WTC11 (cell line): Measurements from ENCODE around the gene HOXA9. TPM values are rescaled to one million over a fixed set of nuclear protein-coding genes. Genes with fewer than 3 reads are reported as not detected.

Source experiments
- ATAC-seq: fragments of 200-7000 bp; cut with Tn5 transposase; 2 replicates; pipeline ENCODE4 v1.10.0; 2021; ENCODE audit warnings: mild to moderate bottlenecking, moderate library complexity
- CTCF ChIA-PET: fragments of 300-600 bp; sonication (Branson Sonifier 250); formaldehyde crosslinking; loops from one replicate; lab custom pipeline; 2021; ENCODE audit warnings: antibody characterized with exemption; lab: Charles Lee
- POLR2A ChIA-PET: fragments of 350-600 bp; sonication (Branson Sonifier 250); formaldehyde crosslinking; loops from one replicate; lab custom pipeline; 2021; ENCODE audit warnings: antibody characterized with exemption; lab: Charles Lee
- DNase-seq: peaks from one replicate; pipeline ENCODE4 v3.0.0; 2021; ENCODE audit warnings: low spot score
- H3K27ac Mint-ChIP-seq: 2 replicates; pipeline ENCODE4 v1.8.0; 2021; ENCODE audit warnings: mixed read lengths
- H3K27me3 Mint-ChIP-seq: 2 replicates; pipeline ENCODE4 v1.8.0; 2021; ENCODE audit warnings: low read depth, mild to moderate bottlenecking, moderate library complexity, mixed read lengths
- H3K36me3 Mint-ChIP-seq: 2 replicates; pipeline ENCODE4 v1.8.0; 2021; ENCODE audit warnings: mixed read lengths
- H3K4me1 Mint-ChIP-seq: 2 replicates; pipeline ENCODE4 v1.8.0; 2022; ENCODE audit warnings: mixed read lengths
- H3K4me3 Mint-ChIP-seq: 2 replicates; pipeline ENCODE4 v1.8.0; 2021; ENCODE audit warnings: mild to moderate bottlenecking, moderate library complexity, mixed read lengths
- H3K9me3 Mint-ChIP-seq: 2 replicates; pipeline ENCODE4 v1.8.0; 2021; ENCODE audit warnings: mixed read lengths
- ATF2 ChIP-seq: sonication (generic); formaldehyde crosslinking; IDR thresholded peaks from 2 replicates; pipeline ENCODE4 v1.8.1; 2022; ENCODE audit warnings: low read depth, missing genetic modification reagents, borderline replicate concordance
- CREB1 ChIP-seq: sonication (generic); formaldehyde crosslinking; IDR thresholded peaks from 2 replicates; pipeline ENCODE4 v1.8.0; 2023; ENCODE audit warnings: mild to moderate bottlenecking, missing genetic modification reagents
- CREM ChIP-seq: sonication (generic); formaldehyde crosslinking; IDR thresholded peaks from 2 replicates; pipeline ENCODE4 v1.8.1; 2022; ENCODE audit warnings: mild to moderate bottlenecking, missing genetic modification reagents, moderate library complexity
- E2F5 ChIP-seq: sonication (generic); formaldehyde crosslinking; IDR thresholded peaks from 2 replicates; pipeline ENCODE4 v1.8.1; 2022; ENCODE audit warnings: mild to moderate bottlenecking, moderate library complexity, missing genetic modification reagents
- ERG ChIP-seq: fragments of 250-450 bp; sonication (Bioruptor Pico); IDR thresholded peaks from 2 replicates; pipeline ENCODE4 v1.8.0; 2021; ENCODE audit warnings: mild to moderate bottlenecking
- ETV6 ChIP-seq: sonication (generic); formaldehyde crosslinking; IDR thresholded peaks from 2 replicates; pipeline ENCODE4 v1.8.1; 2022; ENCODE audit warnings: mild to moderate bottlenecking, missing genetic modification reagents
- FOXK1 ChIP-seq: sonication (generic); formaldehyde crosslinking; IDR thresholded peaks from 2 replicates; pipeline ENCODE4 v1.8.0; 2022; ENCODE audit warnings: mild to moderate bottlenecking, moderate library complexity, missing genetic modification reagents
- GTF2I ChIP-seq: fragments of 250-450 bp; sonication (Bioruptor Pico); conservative IDR thresholded peaks from 2 replicates; pipeline ENCODE4 v1.4.0; 2021; ENCODE audit warnings: mild to moderate bottlenecking
- KAT7 ChIP-seq: sonication (generic); formaldehyde crosslinking; IDR thresholded peaks from 2 replicates; pipeline ENCODE4 v1.8.1; 2023; ENCODE audit warnings: missing genetic modification reagents, mild to moderate bottlenecking, borderline replicate concordance
- MXD4 ChIP-seq: fragments of 250-450 bp; sonication (Bioruptor Pico); IDR thresholded peaks from 2 replicates; pipeline ENCODE4 v1.8.0; 2021; ENCODE audit warnings: mild to moderate bottlenecking, moderate library complexity, borderline replicate concordance
- SOX15 ChIP-seq: fragments of 250-450 bp; sonication (Bioruptor Pico); IDR thresholded peaks from 2 replicates; pipeline ENCODE4 v1.9.0; 2021; ENCODE audit warnings: mild to moderate bottlenecking
- STAT6 ChIP-seq: sonication (generic); formaldehyde crosslinking; conservative IDR thresholded peaks from 2 replicates; pipeline ENCODE4 v1.8.1; 2023; ENCODE audit warnings: mild to moderate bottlenecking, low read depth, missing genetic modification reagents, moderate library complexity
- TEAD4 ChIP-seq: sonication (generic); formaldehyde crosslinking; IDR thresholded peaks from 2 replicates; pipeline ENCODE4 v1.8.0; 2022; ENCODE audit warnings: mild to moderate bottlenecking, missing genetic modification reagents
- USF2 ChIP-seq: sonication (generic); formaldehyde crosslinking; IDR thresholded peaks from 2 replicates; pipeline ENCODE4 v1.8.1; 2023; ENCODE audit warnings: mild to moderate bottlenecking, missing genetic modification reagents, moderate library complexity
- ZBTB43 ChIP-seq: sonication (generic); formaldehyde crosslinking; IDR thresholded peaks from 2 replicates; pipeline ENCODE4 v1.8.1; 2023; ENCODE audit warnings: mild to moderate bottlenecking, missing genetic modification reagents
- ZNF219 ChIP-seq: sonication (generic); formaldehyde crosslinking; IDR thresholded peaks from 2 replicates; pipeline ENCODE4 v1.8.0; 2023; ENCODE audit warnings: missing genetic modification reagents, mild to moderate bottlenecking, borderline replicate concordance
- ZNF232 ChIP-seq: sonication (generic); formaldehyde crosslinking; IDR thresholded peaks from 2 replicates; pipeline ENCODE4 v1.8.0; 2022; ENCODE audit warnings: mild to moderate bottlenecking, missing genetic modification reagents
- ZNF416 ChIP-seq: fragments of 250-450 bp; sonication (Bioruptor Pico); IDR thresholded peaks from 2 replicates; pipeline ENCODE4 v1.9.0; 2021; ENCODE audit warnings: mild to moderate bottlenecking, inconsistent platforms
- total RNA-seq: library from RNA; stranded (reverse); gene quantifications from 3 replicates; pipeline ENCODE4 v1.2.3, GENCODE V29; 2021

Gene HOXA9
- total RNA-seq, 1 experiment from 2014 or later, result not detected

- TF ChIP-seq ZBTB43 (CRISPR knock-in tag) (no peak), STAT6 (CRISPR knock-in tag) (no peak), SOX15 (CRISPR knock-in tag) (no peak), ZNF232 (CRISPR knock-in tag) (no peak), ERG (CRISPR knock-in tag) (no peak), FOXK1 (CRISPR knock-in tag) (no peak), ZNF416 (no peak), USF2 (CRISPR knock-in tag) (no peak), TEAD4 (no peak)
Measured at GRCh38 chr7:27142580-27143022, 22.7 kb downstream of the HOXA9 start (continued).

- Mint-ChIP-seq H3K4me3 (peak overlapping the region; percentile 74), H3K36me3 (no peaks in the 10 kb centered on the region), H3K27ac (no peak overlapping the region), H3K27me3 (peaks cover 100% of the 10 kb centered on the region), H3K9me3 (no peaks in the 10 kb centered on the region), H3K4me1 (peaks cover 20% of the 10 kb centered on the region)
- ATAC-seq (peak; percentile 24), DNase-seq (peak; percentile 43)
- POLR2A ChIA-PET, result no interaction called here
- TF ChIP-seq CREM (CRISPR knock-in tag), result no peak
- TF ChIP-seq TEAD4, result no peak
- TF ChIP-seq ATF2 (CRISPR knock-in tag), result no peak
- TF ChIP-seq ETV6, result no peak
- no peak for TF ChIP-seq GTF2I (CRISPR knock-in tag)
- no peak for TF ChIP-seq E2F5 (CRISPR knock-in tag)
- no peak for TF ChIP-seq ZNF219 (CRISPR knock-in tag)
- TF ChIP-seq CREB1, result no peak
- TF ChIP-seq MXD4 (CRISPR knock-in tag), result no peak
- no peak for TF ChIP-seq KAT7 (CRISPR knock-in tag)
- CTCF ChIA-PET, result interaction anchor here (0.9 to 3.8 kb wide), 12 partner anchors 8 to 767 kb away, joined by 3 to 39 read pairs (median 6); partner anchors contain the start of genes HOXA13, HOXA3 and HOXA7
Measured at GRCh38 chr7:27141923-27142579, 23.3 kb downstream of the HOXA9 start.
